Epithelial cell of proximal tubule (primary cell): ENCODE data around the gene PKNOX2. TPM values are rescaled to one million over a fixed set of nuclear protein-coding genes. Genes with fewer than 3 reads are reported as not detected.

Experiments used
- DNase-seq: peaks from one replicate; pipeline ENCODE4 v3.0.0-alpha.2; 2011; ENCODE audit warnings: low read depth
- H3K4me3 ChIP-seq: 2 replicates; pipeline ENCODE4 v1.5.1; 2011; ENCODE audit warnings: low read depth, mild to moderate bottlenecking, low read length
- total RNA-seq: library from RNA; depleted of rRNA; stranded (reverse); fragments of >200 nt; gene quantifications from 2 replicates; pipeline ENCODE4 v1.2.3, GENCODE V29; 2015
- TF ChIP-seq, protein P1 (sequence below): conservative IDR thresholded peaks from 2 replicates; pipeline ENCODE4 v1.5.1; 2012; ENCODE audit warnings: low read depth, mild to moderate bottlenecking, low read length

PKNOX2 gene
- total RNA-seq, 1 donor from 2014 or later: not detected

- no peak overlapping the region for H3K4me3 ChIP-seq
- DNase-seq: no peak
- TF ChIP-seq, protein P1, sequence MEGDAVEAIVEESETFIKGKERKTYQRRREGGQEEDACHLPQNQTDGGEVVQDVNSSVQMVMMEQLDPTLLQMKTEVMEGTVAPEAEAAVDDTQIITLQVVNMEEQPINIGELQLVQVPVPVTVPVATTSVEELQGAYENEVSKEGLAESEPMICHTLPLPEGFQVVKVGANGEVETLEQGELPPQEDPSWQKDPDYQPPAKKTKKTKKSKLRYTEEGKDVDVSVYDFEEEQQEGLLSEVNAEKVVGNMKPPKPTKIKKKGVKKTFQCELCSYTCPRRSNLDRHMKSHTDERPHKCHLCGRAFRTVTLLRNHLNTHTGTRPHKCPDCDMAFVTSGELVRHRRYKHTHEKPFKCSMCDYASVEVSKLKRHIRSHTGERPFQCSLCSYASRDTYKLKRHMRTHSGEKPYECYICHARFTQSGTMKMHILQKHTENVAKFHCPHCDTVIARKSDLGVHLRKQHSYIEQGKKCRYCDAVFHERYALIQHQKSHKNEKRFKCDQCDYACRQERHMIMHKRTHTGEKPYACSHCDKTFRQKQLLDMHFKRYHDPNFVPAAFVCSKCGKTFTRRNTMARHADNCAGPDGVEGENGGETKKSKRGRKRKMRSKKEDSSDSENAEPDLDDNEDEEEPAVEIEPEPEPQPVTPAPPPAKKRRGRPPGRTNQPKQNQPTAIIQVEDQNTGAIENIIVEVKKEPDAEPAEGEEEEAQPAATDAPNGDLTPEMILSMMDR: no peak
These were observed 200.8 kb downstream of the PKNOX2 start for GRCh38 chr11:125365196-125365931.

GRCh38 chr11:125367710-125368109 lies 203.2 kb downstream of the PKNOX2 start:
- TF ChIP-seq, protein P1: no peak
- H3K4me3 ChIP-seq: no peak overlapping the region
- DNase-seq: no peak

- H3K4me3 ChIP-seq: no peak overlapping the region
- TF ChIP-seq, protein P1: no peak
- no peak for DNase-seq
These were observed 204.2 kb downstream of the PKNOX2 start for GRCh38 chr11:125368757-125369156.

- no peak for DNase-seq
- TF ChIP-seq, protein P1: no peak
- no peak overlapping the region for H3K4me3 ChIP-seq
These were observed 205.3 kb downstream of the PKNOX2 start for GRCh38 chr11:125369808-125370207.

DNA sequence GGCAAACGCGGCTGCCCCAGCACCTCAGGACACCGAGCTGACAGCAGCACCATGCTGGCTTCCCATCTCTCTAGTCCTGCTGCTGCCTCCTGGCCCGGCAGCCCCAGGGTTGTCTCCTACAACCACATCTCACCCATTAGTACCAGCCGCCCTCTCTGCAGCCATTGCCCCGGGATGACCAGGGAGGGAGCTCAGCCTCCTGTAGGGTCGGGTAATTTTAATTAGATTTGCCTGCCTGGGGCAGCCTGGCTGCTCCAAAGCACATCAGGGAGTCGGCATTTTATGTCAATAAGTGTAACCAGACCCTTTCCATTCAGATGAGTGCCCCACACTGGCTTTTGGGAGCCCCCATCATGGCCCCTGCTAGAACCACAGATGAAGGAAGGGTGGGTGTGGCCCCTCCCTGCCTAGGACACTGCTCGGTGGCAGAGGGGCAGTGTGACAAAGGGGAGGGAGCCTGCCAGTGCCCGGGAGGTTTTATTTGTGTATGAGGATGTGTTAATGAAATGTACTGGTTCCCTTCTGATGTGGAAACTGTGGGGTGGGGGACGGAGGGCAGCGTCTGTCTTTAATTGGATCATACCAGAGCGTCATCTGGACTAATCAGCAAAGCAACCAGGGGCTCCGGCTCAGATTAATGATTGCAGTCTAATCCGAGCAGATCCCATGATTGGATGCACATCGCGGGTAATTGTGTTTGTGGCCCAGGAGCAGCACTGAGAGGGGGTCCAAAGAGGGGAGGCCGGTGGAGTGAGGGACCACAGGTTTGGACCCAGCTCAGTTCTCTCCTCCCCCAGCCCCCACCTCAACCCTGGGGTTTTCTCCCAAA lies 206.2 kb downstream of the PKNOX2 start:
- H3K4me3 ChIP-seq: no peak overlapping the region
- no peak for DNase-seq
- TF ChIP-seq, protein P1: no peak

DNA sequence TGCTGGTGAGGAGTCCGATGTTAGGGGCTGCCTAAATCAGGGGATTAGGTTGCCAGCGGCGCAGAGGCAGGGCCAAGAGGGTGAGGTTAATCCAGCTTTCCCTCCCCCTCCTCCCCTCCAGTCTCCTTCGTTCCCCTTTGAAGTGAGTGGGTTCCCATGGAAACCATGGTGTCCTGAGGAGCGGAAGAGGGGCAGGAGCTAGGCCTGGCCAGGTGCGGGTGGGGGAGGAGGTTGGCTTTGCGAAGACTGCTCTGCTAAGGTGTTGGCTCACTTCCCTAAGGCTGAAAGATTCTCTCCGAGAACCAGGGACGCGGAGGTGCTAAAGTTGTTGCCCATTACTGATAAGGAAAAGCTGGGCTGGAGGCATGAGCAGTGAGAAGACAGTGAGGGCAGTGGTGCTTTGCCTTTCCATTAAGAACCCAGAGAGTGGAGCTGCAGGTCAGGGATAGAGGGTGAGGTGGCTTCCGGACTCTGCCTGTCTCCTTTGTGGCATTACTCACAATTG lies 206.9 kb downstream of the PKNOX2 start:
- TF ChIP-seq, protein P1: no peak
- no peak overlapping the region for H3K4me3 ChIP-seq
- no peak for DNase-seq
